GM19395 (cell line): Measurements from ENCODE around the gene PRPF19.

ENCODE experiments used
- ATAC-seq: cut with Tn5 transposase; IDR thresholded peaks from one replicate; pipeline ENCODE4 v1.9.1; 2021; ENCODE audit warnings: mild to moderate bottlenecking, moderate library complexity; ENCODE audit not compliant: unreplicated experiment

PRPF19 gene

GRCh38 chr11:60906132-60906972 lies at the start of gene PRPF19:
Gene PRPF19 (minus strand): TSS chr11:60906585. CDS start chr11:60906382, 203 bp downstream.
- ATAC-seq: peak; percentile 72

GRCh38 chr11:60955571-60955970 lies 49.2 kb upstream of the PRPF19 start:
- no peak for ATAC-seq

- no peak for ATAC-seq
These were observed 48.0 kb upstream of the PRPF19 start for GRCh38 chr11:60954421-60954820.

- ATAC-seq: no peak
These were observed 47.4 kb upstream of the PRPF19 start for GRCh38 chr11:60953781-60954180.

GRCh38 chr11:60952742-60953170 lies 46.4 kb upstream of the PRPF19 start:
- no peak for ATAC-seq

GRCh38 chr11:60951904-60952741 lies 45.7 kb upstream of the PRPF19 start, which contains the start of gene SLC15A3:
Gene SLC15A3 (minus strand): TSS chr11:60952176. CDS start chr11:60951551, 625 bp downstream.
- peak; percentile 72 for ATAC-seq

GRCh38 chr11:60951606-60951903 lies 45.2 kb upstream of the PRPF19 start:
- no peak for ATAC-seq

GRCh38 chr11:60950933-60951605 lies 44.7 kb upstream of the PRPF19 start:
- ATAC-seq: peak; percentile 30

GRCh38 chr11:60950024-60950423 lies 43.6 kb upstream of the PRPF19 start:
- no peak for ATAC-seq

GRCh38 chr11:60948250-60948649 lies 41.9 kb upstream of the PRPF19 start:
- ATAC-seq: no peak

- no peak for ATAC-seq
These were observed 41.3 kb upstream of the PRPF19 start for GRCh38 chr11:60947700-60948099.

GRCh38 chr11:60946601-60947264 lies 40.3 kb upstream of the PRPF19 start:
- ATAC-seq: no peak

GRCh38 chr11:60945295-60945667 lies 38.9 kb upstream of the PRPF19 start:
- ATAC-seq: no peak

- no peak for ATAC-seq
These were observed 38.3 kb upstream of the PRPF19 start for GRCh38 chr11:60944490-60945294.

GRCh38 chr11:60942970-60943565 lies 36.7 kb upstream of the PRPF19 start:
- no peak for ATAC-seq

- no peak for ATAC-seq
These were observed 35.8 kb upstream of the PRPF19 start for GRCh38 chr11:60942219-60942618.

- ATAC-seq: no peak
These were observed 35.2 kb upstream of the PRPF19 start for GRCh38 chr11:60941371-60942119.

GRCh38 chr11:60939855-60940254 lies 33.5 kb upstream of the PRPF19 start:
- no peak for ATAC-seq

- ATAC-seq: no peak
These were observed 32.9 kb upstream of the PRPF19 start for GRCh38 chr11:60939301-60939700.
